Muscle layer of duodenum (tissue), 2 donors: ENCODE measurements around the gene IL1RAPL1.

Experiments used
- H3K27ac ChIP-seq: one replicate; pipeline ENCODE4 v1.7.0; 2013; ENCODE audit warnings: mild to moderate bottlenecking, low read length
- H3K27me3 ChIP-seq: one replicate; pipeline ENCODE4 v1.7.0; 2013; ENCODE audit warnings: low read depth, mild to moderate bottlenecking, control low read depth, low read length
- H3K36me3 ChIP-seq, 2 donors: one replicate each; pipeline ENCODE4 v1.7.0; 2013; ENCODE audit warnings: low read length in 2 of 2, control low read depth in 1 of 2, mild to moderate bottlenecking in 1 of 2; ENCODE audit not compliant: insufficient read depth in 2 of 2, control insufficient read depth in 1 of 2
- H3K4me1 ChIP-seq, 2 donors: one replicate each; pipeline ENCODE4 v1.7.0; 2013; ENCODE audit warnings: low read length in 2 of 2, mild to moderate bottlenecking in 2 of 2, control low read depth in 1 of 2, moderate library complexity in 1 of 2; ENCODE audit not compliant: insufficient read depth in 2 of 2, control insufficient read depth in 1 of 2
- H3K4me3 ChIP-seq, 2 donors: one replicate each; pipeline ENCODE4 v1.7.0; 2013; ENCODE audit warnings: low read length in 2 of 2, low read depth in 1 of 2, mild to moderate bottlenecking in 1 of 2
- H3K9me3 ChIP-seq, 2 donors: one replicate each; pipeline ENCODE4 v1.7.0; 2013; ENCODE audit warnings: low read length in 2 of 2, control low read depth in 1 of 2, mild to moderate bottlenecking in 1 of 2; ENCODE audit not compliant: control insufficient read depth in 1 of 2
- donor health status: healthy.

Gene IL1RAPL1

GRCh38 chrX:29196501-29196900 lies 609.3 kb downstream of the IL1RAPL1 start:
- H3K9me3 ChIP-seq, result no peaks in the 10 kb centered on the region
- no peak overlapping the region for H3K4me3 ChIP-seq
- no peaks in the 10 kb centered on the region for H3K36me3 ChIP-seq
- H3K27me3 ChIP-seq, result no peaks in the 10 kb centered on the region
- H3K27ac ChIP-seq, result no peak overlapping the region
- H3K4me1 ChIP-seq, result no peaks in the 10 kb centered on the region

GRCh38 chrX:29215251-29215650 lies 628.0 kb downstream of the IL1RAPL1 start:
- no peaks in the 10 kb centered on the region for H3K36me3 ChIP-seq
- H3K4me1 ChIP-seq, result no peaks in the 10 kb centered on the region
- H3K9me3 ChIP-seq, result no peaks in the 10 kb centered on the region
- no peaks in the 10 kb centered on the region for H3K27me3 ChIP-seq
- no peak overlapping the region for H3K27ac ChIP-seq
- H3K4me3 ChIP-seq, result no peak overlapping the region

- H3K9me3 ChIP-seq, result no peaks in the 10 kb centered on the region
- H3K36me3 ChIP-seq, result no peaks in the 10 kb centered on the region
- no peaks in the 10 kb centered on the region for H3K4me1 ChIP-seq
- H3K27ac ChIP-seq, result no peak overlapping the region
- no peak overlapping the region for H3K4me3 ChIP-seq
- no peaks in the 10 kb centered on the region for H3K27me3 ChIP-seq
These were observed 638.4 kb downstream of the IL1RAPL1 start for GRCh38 chrX:29225670-29226069.

GRCh38 chrX:29229802-29230201 lies 642.6 kb downstream of the IL1RAPL1 start:
- Histone ChIP-seq H3K36me3 (no peaks in the 10 kb centered on the region), H3K27me3 (no peaks in the 10 kb centered on the region), H3K27ac (no peak overlapping the region), H3K4me3 (no peak overlapping the region), H3K4me1 (no peaks in the 10 kb centered on the region), H3K9me3 (no peaks in the 10 kb centered on the region)

- Histone ChIP-seq H3K9me3 (no peaks in the 10 kb centered on the region), H3K4me1 (no peaks in the 10 kb centered on the region), H3K4me3 (no peak overlapping the region), H3K27me3 (no peaks in the 10 kb centered on the region), H3K27ac (no peak overlapping the region), H3K36me3 (no peaks in the 10 kb centered on the region)
These were observed 644.6 kb downstream of the IL1RAPL1 start for GRCh38 chrX:29231800-29232199.

GRCh38 chrX:29233592-29234183 lies 646.4 kb downstream of the IL1RAPL1 start:
- no peaks in the 10 kb centered on the region for H3K27me3 ChIP-seq

GRCh38 chrX:29237972-29238371 lies 650.7 kb downstream of the IL1RAPL1 start:
- Histone ChIP-seq H3K4me1 (no peaks in the 10 kb centered on the region), H3K36me3 (no peaks in the 10 kb centered on the region), H3K9me3 (no peaks in the 10 kb centered on the region), H3K4me3 (no peak overlapping the region), H3K27ac (no peak overlapping the region), H3K27me3 (no peaks in the 10 kb centered on the region)

More at GRCh38 chrX:29233592-29234183, 646.4 kb downstream of the IL1RAPL1 start:
- Histone ChIP-seq H3K4me1 (no peaks in the 10 kb centered on the region), H3K36me3 (no peaks in the 10 kb centered on the region), H3K4me3 (no peak overlapping the region), H3K9me3 (no peaks in the 10 kb centered on the region), H3K27ac (no peak overlapping the region)

- H3K4me3 ChIP-seq, result no peak overlapping the region
These were observed 654.6 kb downstream of the IL1RAPL1 start for GRCh38 chrX:29241809-29242208.

GRCh38 chrX:29242856-29243255 lies 655.6 kb downstream of the IL1RAPL1 start:
- no peaks in the 10 kb centered on the region for H3K4me1 ChIP-seq

More at GRCh38 chrX:29241809-29242208, 654.6 kb downstream of the IL1RAPL1 start:
- Histone ChIP-seq H3K9me3 (no peaks in the 10 kb centered on the region), H3K27ac (no peak overlapping the region), H3K36me3 (no peaks in the 10 kb centered on the region), H3K4me1 (no peaks in the 10 kb centered on the region), H3K27me3 (no peaks in the 10 kb centered on the region)

GRCh38 chrX:29243942-29244341 lies 656.7 kb downstream of the IL1RAPL1 start:
- H3K4me1 ChIP-seq, result no peaks in the 10 kb centered on the region
- no peaks in the 10 kb centered on the region for H3K27me3 ChIP-seq
- H3K4me3 ChIP-seq, result no peak overlapping the region
- H3K27ac ChIP-seq, result no peak overlapping the region
- no peaks in the 10 kb centered on the region for H3K9me3 ChIP-seq
- no peaks in the 10 kb centered on the region for H3K36me3 ChIP-seq

More at GRCh38 chrX:29242856-29243255, 655.6 kb downstream of the IL1RAPL1 start:
- no peak overlapping the region for H3K27ac ChIP-seq
- H3K27me3 ChIP-seq, result no peaks in the 10 kb centered on the region
- H3K4me3 ChIP-seq, result no peak overlapping the region
- H3K9me3 ChIP-seq, result no peaks in the 10 kb centered on the region
- no peaks in the 10 kb centered on the region for H3K36me3 ChIP-seq

GRCh38 chrX:29254515-29254914 lies 667.3 kb downstream of the IL1RAPL1 start:
- Histone ChIP-seq H3K4me3 (no peak overlapping the region), H3K9me3 (no peaks in the 10 kb centered on the region), H3K4me1 (no peaks in the 10 kb centered on the region), H3K27ac (no peak overlapping the region), H3K27me3 (no peaks in the 10 kb centered on the region), H3K36me3 (no peaks in the 10 kb centered on the region)

GRCh38 chrX:29257521-29257920 lies 670.3 kb downstream of the IL1RAPL1 start:
- no peaks in the 10 kb centered on the region for H3K36me3 ChIP-seq
- H3K4me3 ChIP-seq, result no peak overlapping the region
- H3K4me1 ChIP-seq, result no peaks in the 10 kb centered on the region
- H3K27ac ChIP-seq, result no peak overlapping the region
- no peaks in the 10 kb centered on the region for H3K27me3 ChIP-seq
- no peaks in the 10 kb centered on the region for H3K9me3 ChIP-seq
